H1 (cell line): ENCODE measurements around the gene FRZB. TPM values are rescaled to one million over a fixed set of nuclear protein-coding genes. Genes with fewer than 3 reads are reported as not detected.

Experiments
- CTCF ChIA-PET: fragments of 300-600 bp; sonication (Branson Sonifier 250); formaldehyde crosslinking; loops from one replicate; lab custom pipeline; 2021; ENCODE audit not compliant: partially characterized antibody; lab: Charles Lee
- POLR2A ChIA-PET: fragments of 300-600 bp; sonication (Branson Sonifier 250); formaldehyde crosslinking; loops from one replicate; lab custom pipeline; 2021; ENCODE audit warnings: inconsistent platforms; ENCODE audit not compliant: partially characterized antibody; lab: Charles Lee
- DNase-seq, 2 experiments: peaks; one replicate each; pipeline versions ENCODE4 v3.0.0 to v3.0.0-alpha.2; 2010 to 2022; ENCODE audit warnings: low spot score in 2 of 2, low read depth in 1 of 2, mixed read lengths in 1 of 2
- FAIRE-seq: peaks from 2 replicates; lab custom pipeline; 2011; peaks lifted over from hg19 to GRCh38; lab: Jason Lieb, UNC
- H2AFZ ChIP-seq: 2 replicates; pipeline ENCODE4 v1.8.1; 2012; ENCODE audit warnings: low read length, inconsistent platforms
- H2AK5ac ChIP-seq: 2 replicates; pipeline ENCODE4 v1.6.1; 2013; ENCODE audit warnings: low read depth, low read length
- H2BK120ac ChIP-seq: replicated peaks from 2 replicates; pipeline ENCODE3; 2013; ENCODE audit warnings: low read depth, low read length, inconsistent platforms
- H2BK12ac ChIP-seq: 2 replicates; pipeline ENCODE4 v1.6.1; 2013; ENCODE audit warnings: low read depth, low read length
- H2BK15ac ChIP-seq: 2 replicates; pipeline ENCODE4 v1.6.1; 2013; ENCODE audit warnings: low read length
- H2BK20ac ChIP-seq: 2 replicates; pipeline ENCODE4 v1.6.1; 2013; ENCODE audit warnings: low read length
- H2BK5ac ChIP-seq: 2 replicates; pipeline ENCODE4 v1.6.1; 2013; ENCODE audit warnings: low read depth, low read length
- H3K14ac ChIP-seq: 2 replicates; pipeline ENCODE4 v1.6.1; 2013; ENCODE audit warnings: inconsistent platforms; ENCODE audit not compliant: insufficient read length
- H3K18ac ChIP-seq: 2 replicates; pipeline ENCODE4 v1.6.1; 2013; ENCODE audit warnings: low read length; ENCODE audit errors: extremely low read depth
- H3K23ac ChIP-seq: 2 replicates; pipeline ENCODE4 v1.6.1; 2013; ENCODE audit warnings: inconsistent platforms; ENCODE audit not compliant: insufficient read length
- H3K23me2 ChIP-seq: 2 replicates; pipeline ENCODE4 v1.6.1; 2013; ENCODE audit warnings: low read depth, low read length
- H3K27ac ChIP-seq: 2 replicates; pipeline ENCODE4 v1.6.1; 2011; ENCODE audit warnings: low read depth, low read length, inconsistent platforms
- H3K27me3 ChIP-seq, 4 experiments: replicated peaks in 1 of 4; 1 replicate in 1 of 4; 2 replicates in 3 of 4; pipeline versions ENCODE4 v1.6.1 to v1.8.1; 2011 to 2013; ENCODE audit warnings: low read length in 3 of 4, mild to moderate bottlenecking in 3 of 4, inconsistent platforms in 2 of 4, mixed read lengths in 2 of 4, moderate library complexity in 1 of 4; ENCODE audit not compliant: control insufficient read depth in 3 of 4, insufficient read depth in 3 of 4; ENCODE audit errors: extremely low read depth in 1 of 4
- H3K36me3 ChIP-seq, 4 experiments: 2 replicates each; pipeline versions ENCODE4 v1.6.1 to v1.8.1; 2011 to 2013; ENCODE audit warnings: mild to moderate bottlenecking in 4 of 4, low read length in 3 of 4, moderate library complexity in 2 of 4, control low read depth in 1 of 4, inconsistent platforms in 1 of 4; ENCODE audit not compliant: insufficient read depth in 4 of 4, control insufficient read depth in 2 of 4
- H3K4ac ChIP-seq: replicated peaks from 2 replicates; pipeline ENCODE3; 2013; ENCODE audit warnings: low read length, low read depth, mixed read lengths, inconsistent platforms; ENCODE audit not compliant: insufficient read length
- H3K4me1 ChIP-seq, 4 experiments: replicated peaks in 1 of 4; 1 replicate in 1 of 4; 2 replicates in 3 of 4; pipeline versions ENCODE4 v1.6.1 to v1.8.1; 2011 to 2013; ENCODE audit warnings: low read length in 3 of 4, inconsistent platforms in 2 of 4, mixed read lengths in 1 of 4; ENCODE audit not compliant: insufficient read depth in 4 of 4, control insufficient read depth in 3 of 4
- H3K4me2 ChIP-seq, 2 experiments: 2 replicates each; pipeline versions ENCODE4 v1.6.1 to v1.8.1; 2011 to 2013; ENCODE audit warnings: low read depth in 2 of 2, low read length in 2 of 2, control low read depth in 1 of 2, inconsistent platforms in 1 of 2, mild to moderate bottlenecking in 1 of 2; ENCODE audit not compliant: insufficient read depth in 1 of 2
- H3K4me3 ChIP-seq, 4 experiments: fragments of 200-600, 300-600 bp in 1 of 4; sonication (generic), shearing (Covaris generic), sonication (Bioruptor Twin) in 1 of 4; 2 replicates each; pipeline versions ENCODE4 v1.5.1 to v1.8.1; 2011 to 2016; ENCODE audit warnings: low read length in 4 of 4, low read depth in 3 of 4, control low read depth in 2 of 4, inconsistent platforms in 2 of 4, mild to moderate bottlenecking in 2 of 4, mixed read lengths in 1 of 4, moderate library complexity in 1 of 4; ENCODE audit not compliant: insufficient read depth in 2 of 4; ENCODE audit errors: extremely low read depth in 1 of 4
- H3K56ac ChIP-seq: replicated peaks from 2 replicates; pipeline ENCODE3; 2013; ENCODE audit warnings: low read depth, mild to moderate bottlenecking, mixed read lengths, low read length, inconsistent platforms; ENCODE audit not compliant: insufficient read length
- H3K79me1 ChIP-seq: 2 replicates; pipeline ENCODE4 v1.6.1; 2013; ENCODE audit warnings: low read depth, low read length, control low read depth
- H3K79me2 ChIP-seq, 2 experiments: 2 replicates each; pipeline versions ENCODE4 v1.6.1 to v1.8.1; 2012 to 2013; ENCODE audit warnings: low read length in 2 of 2, mild to moderate bottlenecking in 2 of 2, inconsistent platforms in 1 of 2; ENCODE audit not compliant: insufficient read depth in 2 of 2, control insufficient read depth in 1 of 2
- H3K9ac ChIP-seq, 4 experiments: replicated peaks in 1 of 4; 1 replicate in 1 of 4; 2 replicates in 3 of 4; pipeline versions ENCODE4 v1.6.1 to v1.8.1; 2011 to 2013; ENCODE audit warnings: low read depth in 3 of 4, low read length in 3 of 4, control low read depth in 2 of 4, mild to moderate bottlenecking in 2 of 4, moderate library complexity in 2 of 4, inconsistent platforms in 1 of 4; ENCODE audit errors: extremely low read depth in 1 of 4
- H3K9me3 ChIP-seq, 2 experiments: 2 replicates each; pipeline versions ENCODE4 v1.6.1 to v1.8.1; 2012 to 2013; ENCODE audit warnings: mild to moderate bottlenecking in 2 of 2, moderate library complexity in 2 of 2, control low read depth in 1 of 2, inconsistent platforms in 1 of 2, low read depth in 1 of 2, low read length in 1 of 2, mixed read lengths in 1 of 2; ENCODE audit not compliant: insufficient read depth in 2 of 2
- H4K20me1 ChIP-seq, 2 experiments: replicated peaks in 1 of 2; 2 replicates each; pipeline versions ENCODE3 to v1.8.1; 2011 to 2013; ENCODE audit warnings: inconsistent platforms in 2 of 2, low read length in 2 of 2, mild to moderate bottlenecking in 1 of 2; ENCODE audit not compliant: insufficient read depth in 2 of 2, control insufficient read depth in 1 of 2
- H4K5ac ChIP-seq: 2 replicates; pipeline ENCODE4 v1.6.1; 2013; ENCODE audit warnings: low read length, low read depth, mixed read lengths, inconsistent platforms; ENCODE audit not compliant: insufficient read length
- H4K8ac ChIP-seq: 2 replicates; pipeline ENCODE4 v1.8.0; 2013; ENCODE audit warnings: mild to moderate bottlenecking, moderate library complexity, low read length, inconsistent platforms; ENCODE audit not compliant: insufficient read depth; ENCODE audit errors: extremely low read depth
- H4K91ac ChIP-seq: replicated peaks from 2 replicates; pipeline ENCODE3; 2013; ENCODE audit warnings: low read length, mixed read lengths, inconsistent platforms; ENCODE audit not compliant: insufficient read length
- ASH2L ChIP-seq: fragments of 200-600, 300-600 bp; sonication (generic); IDR thresholded peaks from one replicate; pipeline ENCODE4 v1.7.1; 2017; ENCODE audit warnings: low read length
- ATF3 ChIP-seq: IDR thresholded peaks from 2 replicates; pipeline ENCODE4 v1.6.1; 2011; ENCODE audit warnings: low read depth, mild to moderate bottlenecking, low read length; ENCODE audit not compliant: insufficient read depth
- BCL11A ChIP-seq, 2 experiments: IDR thresholded peaks; one replicate each; pipeline ENCODE4 v1.6.1; 2011; ENCODE audit warnings: low read depth in 2 of 2, low read length in 2 of 2, mild to moderate bottlenecking in 2 of 2
- CBX8 ChIP-seq: fragments of 300-800, 300-1000 bp; sonication (generic); IDR thresholded peaks from 2 replicates; pipeline ENCODE4 v1.7.1; 2016; ENCODE audit warnings: low read depth, low read length, borderline replicate concordance
- E2F6 ChIP-seq: IDR thresholded peaks from 2 replicates; pipeline ENCODE4 v1.6.1; 2012; ENCODE audit warnings: inconsistent platforms
- GABPA ChIP-seq: IDR thresholded peaks from 2 replicates; pipeline ENCODE4 v1.6.1; 2011; ENCODE audit warnings: mild to moderate bottlenecking, low read length, moderate library complexity, borderline replicate concordance; ENCODE audit not compliant: insufficient read depth
- KDM5A ChIP-seq: fragments of 200-600 bp; IDR thresholded peaks from 2 replicates; pipeline ENCODE4 v1.7.1; 2012; ENCODE audit warnings: mild to moderate bottlenecking, low read length, inconsistent platforms, mixed read lengths
- POU5F1 ChIP-seq: IDR thresholded peaks from 2 replicates; pipeline ENCODE4 v1.6.1; 2011; ENCODE audit warnings: low read depth, mild to moderate bottlenecking, low read length, moderate library complexity
- TAF1 ChIP-seq: IDR thresholded peaks from 2 replicates; pipeline ENCODE4 v1.6.1; 2011; ENCODE audit warnings: mild to moderate bottlenecking, low read depth, low read length
- YY1 ChIP-seq: IDR thresholded peaks from 2 replicates; pipeline ENCODE4 v1.6.1; 2011; ENCODE audit warnings: low read depth, mild to moderate bottlenecking, low read length
- ZNF274 ChIP-seq: IDR thresholded peaks from 2 replicates; pipeline ENCODE4 v1.7.0; 2012; ENCODE audit warnings: low read length, borderline replicate concordance; ENCODE audit errors: extremely low read depth
- WGBS, 2 experiments: shearing (Covaris generic) in 1 of 2; methylation state at CpG; one replicate each; pipeline versions ENCODE4 v1.1.6 to v1.1.7; 2013 to 2015; ENCODE audit warnings: low lambda C conversion rate in 2 of 2, mixed read lengths in 2 of 2, inconsistent platforms in 1 of 2, low coverage in 1 of 2, missing lambda C conversion rate in 1 of 2; ENCODE audit not compliant: insufficient replicate concordance in 2 of 2, insufficient coverage in 1 of 2, insufficient read length in 1 of 2; ENCODE audit errors: extremely low coverage in 1 of 2, missing lambda C conversion rate in 1 of 2; 5-methylcytosine and 5-hydroxymethylcytosine counted together
- polyA plus RNA-seq, 7 experiments: library from polyadenylated mRNA; depleted of rRNA in 3 of 7; stranded (reverse) in 5 of 7; unstranded in 2 of 7; fragments of >200 nt in 5 of 7; fragments of 200-250 nt in 2 of 7; gene quantifications; 1 replicate in 5 of 7; 2 replicates in 1 of 7; 4 replicates in 1 of 7; pipeline versions ENCODE4 v1.2.1 to v1.2.3, GENCODE V29; 2011 to 2013; ENCODE audit warnings: missing spikeins in 2 of 7, mixed read lengths in 2 of 7
- total RNA-seq: library from RNA; stranded (reverse); fragmentation: NEBNext Ultra II Directional; extraction: Animal tissue kit (Norgen Biotek cat#: 25700); gene quantifications from 2 replicates; pipeline ENCODE4 v1.2.1, GENCODE V29; 2021

The FRZB gene
- total and polyA plus RNA-seq, 2 of the 8 experiments (the other 6 are each of a cell fraction or from before 2014, with no cell fraction given) = 4.4 to 4.6 TPM

- no peak overlapping the region for H3K56ac ChIP-seq
- FAIRE-seq = no peak
- no peak overlapping the region for H3K14ac ChIP-seq
- H3K9me3 ChIP-seq = no peaks in the 10 kb centered on the region
- no peak overlapping the region for H4K5ac ChIP-seq
- no peak overlapping the region for H2BK20ac ChIP-seq
- H3K79me1 ChIP-seq = no peaks in the 10 kb centered on the region
- WGBS, 2 experiments = 94% methylated on average over 4 of the region's 4 CpGs; no CpG with 5 or more reads in 1 of the 2 experiments
- H2BK5ac ChIP-seq = no peak overlapping the region
- H2BK12ac ChIP-seq = no peak overlapping the region
- H3K4me3 ChIP-seq = no peak overlapping the region
- no peak overlapping the region for H3K9ac ChIP-seq
- H2AFZ ChIP-seq = no peak overlapping the region
- H3K18ac ChIP-seq = no peak overlapping the region
- peaks cover 0 to 10% (median under 1%) of the 10 kb centered on the region in 4 experiments; a peak in 3 of 8 replicates for H3K36me3 ChIP-seq
- no peak overlapping the region for H2BK15ac ChIP-seq
- H4K20me1 ChIP-seq = no peaks in the 10 kb centered on the region
- no peak overlapping the region for H3K23ac ChIP-seq
- ChIA-PET CTCF (interaction anchor here (0.8 to 6.7 kb wide), 29 partner anchors 9 to 206 kb away, joined by 3 to 71 read pairs (median 7); partner anchors contain the start of gene FRZB), POLR2A (interaction anchor here (0.7 to 1.1 kb wide), 3 partner anchors 18 to 167 kb away, joined by 3 read pairs; no protein-coding TSS in a partner anchor)
- no peaks in the 10 kb centered on the region for H3K4me1 ChIP-seq
- H2BK120ac ChIP-seq = no peak overlapping the region
- H4K8ac ChIP-seq = no peak overlapping the region
- DNase-seq = no peak
- H3K4me2 ChIP-seq = no peak overlapping the region
- no peak overlapping the region for H3K27ac ChIP-seq
- no peaks in the 10 kb centered on the region for H3K23me2 ChIP-seq
- H4K91ac ChIP-seq = no peak overlapping the region
- H3K79me2 ChIP-seq = no peaks in the 10 kb centered on the region
- H3K27me3 ChIP-seq = no peaks in the 10 kb centered on the region
- H2AK5ac ChIP-seq = no peak overlapping the region
- no peak overlapping the region for H3K4ac ChIP-seq
- no peak for TF ChIP-seq CBX8
- TF ChIP-seq BCL11A (IDR thresholded peaks at IDR 0.05; ENCODE audit: low read depth in 2 of 2, low read length in 2 of 2) = no peak
- TF ChIP-seq E2F6 = no peak
- no peak for TF ChIP-seq KDM5A
- no peak for TF ChIP-seq GABPA
- TF ChIP-seq ASH2L = no peak
- TF ChIP-seq YY1 = no peak
- TF ChIP-seq TAF1 = no peak
- no peak for TF ChIP-seq ZNF274
- no peak for TF ChIP-seq ATF3
- TF ChIP-seq POU5F1 = no peak
Measured at GRCh38 chr2:182784058-182784706, 82.3 kb downstream of the FRZB start.
